Middle frontal gyrus (tissue), 1 donor: ENCODE data around the gene EIF3K.

ENCODE experiments used
- DNase-seq: peaks from one replicate; pipeline ENCODE4 v3.0.0-alpha.2; 2015; ENCODE audit warnings: low spot score; ENCODE audit errors: extremely low spot score

Gene EIF3K

DNA sequence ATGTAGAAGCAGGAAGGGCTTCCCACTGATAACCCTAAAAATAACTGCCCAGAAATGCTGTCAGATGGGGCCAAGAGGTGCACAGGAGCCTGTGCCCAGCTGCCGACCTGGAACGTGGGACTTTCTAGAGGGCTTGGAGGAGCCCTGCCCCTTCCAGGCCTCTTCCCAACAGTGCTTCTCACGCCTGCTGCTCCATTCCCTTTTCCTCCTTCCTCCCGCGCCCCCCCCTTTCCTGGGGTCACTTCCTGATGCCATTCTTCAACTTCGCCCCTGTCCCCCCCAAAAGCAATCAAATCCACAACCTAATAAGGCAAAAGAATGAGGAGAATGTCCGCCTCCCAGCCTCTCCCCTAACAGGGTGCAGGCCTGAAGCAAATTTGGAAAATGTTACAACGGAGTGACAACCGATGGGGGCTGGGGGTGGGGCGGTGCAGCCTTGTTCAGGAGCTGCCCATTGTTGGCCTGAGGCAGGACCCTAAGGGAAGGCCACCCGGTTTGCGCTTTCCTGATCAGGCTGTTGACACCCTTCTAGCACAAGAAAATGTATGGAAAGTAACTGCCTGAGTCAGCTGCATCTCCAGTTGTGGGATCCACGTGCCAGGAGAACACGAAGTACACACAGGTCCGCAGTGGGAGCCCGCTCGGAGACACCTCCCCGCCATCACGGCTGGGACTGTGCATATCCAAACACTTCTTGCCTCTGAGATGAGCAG lies 47.1 kb downstream of the EIF3K start:
- no peak for DNase-seq

DNA sequence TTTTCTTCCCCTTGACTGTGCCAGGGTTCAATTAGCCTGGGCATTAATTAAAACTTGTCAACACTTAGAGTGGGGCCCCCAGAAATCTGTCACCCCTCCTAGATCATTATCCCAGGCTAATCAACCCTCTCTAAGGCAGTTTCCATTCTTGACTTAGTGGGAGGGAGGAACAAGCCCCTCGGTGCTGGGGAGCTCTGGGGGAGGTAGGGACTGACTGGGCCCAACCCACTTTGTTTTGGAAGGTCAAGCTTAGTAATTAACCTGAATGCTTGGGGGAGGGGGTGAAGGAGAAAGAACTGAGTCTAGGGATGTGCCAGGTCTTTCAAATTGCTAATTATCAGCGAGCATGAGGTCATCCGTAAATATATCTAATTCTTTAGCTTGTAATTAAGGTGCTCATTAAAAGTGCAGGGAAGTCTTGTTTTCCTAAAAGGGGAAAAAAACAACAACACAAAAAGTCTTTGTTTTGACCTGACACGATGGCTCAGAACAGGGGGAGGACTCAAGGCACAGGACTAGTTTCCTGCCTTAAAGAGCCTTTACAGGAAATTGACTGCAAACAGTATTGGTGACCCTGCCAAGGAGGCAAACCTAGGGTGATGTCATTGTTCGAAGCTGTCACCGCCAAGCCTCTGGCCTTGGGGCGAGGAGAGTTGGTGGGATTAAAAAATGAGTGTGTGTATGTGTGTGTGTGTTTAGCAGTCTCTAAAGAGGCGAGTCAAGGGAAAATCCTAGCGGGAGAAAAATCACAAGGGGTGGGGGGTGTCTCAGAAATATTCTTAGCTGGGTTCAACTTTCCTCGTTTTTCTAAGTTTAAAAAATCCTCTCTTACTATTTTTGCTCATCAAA lies 47.9 kb downstream of the EIF3K start:
- no peak for DNase-seq

DNA sequence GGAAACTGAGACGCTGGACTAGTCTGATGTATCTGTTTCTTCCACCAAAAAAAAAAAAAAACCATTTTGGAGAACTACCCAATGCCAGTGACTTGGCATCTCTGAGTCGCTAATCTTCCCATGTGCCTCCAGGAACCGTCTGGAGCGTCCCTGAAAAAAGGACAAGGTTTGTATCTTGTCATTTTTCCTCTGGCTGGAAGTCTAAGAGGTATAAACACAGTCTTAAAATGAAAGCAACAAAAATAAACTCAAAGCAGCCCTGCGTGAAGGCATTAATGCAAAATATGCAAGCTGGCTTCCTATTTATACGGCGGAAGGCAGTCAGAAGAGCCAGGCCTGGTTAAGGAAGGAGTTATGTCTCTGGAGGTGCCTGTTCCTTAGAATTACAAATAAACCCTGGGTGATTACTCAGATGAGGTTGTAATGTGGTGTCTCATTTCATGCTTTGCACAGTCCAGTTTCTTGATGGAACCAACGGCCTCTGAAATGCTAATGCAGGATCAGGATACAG lies 48.7 kb downstream of the EIF3K start:
- DNase-seq, result no peak

DNA sequence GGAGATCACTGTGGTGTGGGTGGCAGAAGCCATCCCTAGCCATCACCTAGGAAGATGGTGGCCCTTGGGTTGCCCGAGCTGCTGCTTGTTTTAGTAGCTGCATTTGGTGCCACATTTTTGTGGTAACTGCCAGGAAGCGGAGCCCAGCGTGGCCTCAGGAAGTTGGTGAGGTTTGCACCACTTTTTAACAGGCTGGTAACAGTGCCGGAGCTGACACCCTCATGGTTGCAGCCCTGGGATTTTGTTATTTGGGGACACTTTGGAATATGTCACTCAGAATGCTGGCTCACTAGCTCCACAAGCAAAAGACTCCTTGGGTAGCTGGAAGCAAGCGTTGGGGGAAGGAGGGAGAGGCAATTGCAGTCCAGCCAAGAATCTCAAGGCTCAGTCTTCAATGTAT lies 50.6 kb downstream of the EIF3K start:
- DNase-seq, result no peak

DNA sequence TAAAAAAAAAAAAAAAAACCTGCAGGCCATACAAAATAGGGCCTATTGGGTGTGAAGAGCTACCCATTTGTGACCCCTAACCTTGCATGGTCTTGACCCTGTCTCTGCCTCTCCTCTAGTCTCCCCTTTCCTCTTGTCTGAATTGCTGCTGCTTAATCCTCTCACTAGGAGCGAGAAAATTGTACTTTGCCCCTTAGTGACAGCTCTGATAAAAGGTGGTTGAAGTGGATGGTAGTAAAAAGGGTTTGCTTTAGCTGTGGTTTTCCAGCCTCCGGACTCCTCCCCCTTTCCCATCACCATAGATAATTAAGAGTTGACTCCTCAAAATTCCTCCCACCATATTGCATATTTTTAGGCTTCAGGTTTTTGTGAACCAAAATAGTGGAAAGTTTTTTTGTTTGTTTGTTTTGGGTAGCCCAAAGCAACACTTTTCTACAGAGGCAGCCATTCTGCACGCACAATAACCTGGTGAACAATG lies 52.0 kb downstream of the EIF3K start:
- no peak for DNase-seq

DNA sequence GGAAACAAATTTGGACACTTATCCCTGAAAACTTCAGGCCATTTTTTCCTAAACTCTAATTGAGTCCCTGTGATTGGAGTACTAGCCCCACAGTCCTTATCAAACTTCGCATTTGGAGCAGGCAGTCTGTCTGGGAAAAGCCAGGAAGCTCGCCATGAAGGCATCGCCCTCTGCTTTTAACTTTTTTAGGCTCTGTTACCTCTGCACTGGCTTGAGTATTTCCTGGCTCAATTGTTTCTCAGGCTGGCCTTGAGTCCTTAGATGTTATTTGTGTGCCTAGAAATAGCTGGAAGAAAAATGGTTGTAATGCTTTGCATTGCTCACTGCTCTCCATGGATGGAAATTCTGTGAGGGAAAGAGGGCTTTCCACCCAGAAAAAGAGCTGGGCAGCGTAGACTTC lies 52.7 kb downstream of the EIF3K start:
- no peak for DNase-seq

DNA sequence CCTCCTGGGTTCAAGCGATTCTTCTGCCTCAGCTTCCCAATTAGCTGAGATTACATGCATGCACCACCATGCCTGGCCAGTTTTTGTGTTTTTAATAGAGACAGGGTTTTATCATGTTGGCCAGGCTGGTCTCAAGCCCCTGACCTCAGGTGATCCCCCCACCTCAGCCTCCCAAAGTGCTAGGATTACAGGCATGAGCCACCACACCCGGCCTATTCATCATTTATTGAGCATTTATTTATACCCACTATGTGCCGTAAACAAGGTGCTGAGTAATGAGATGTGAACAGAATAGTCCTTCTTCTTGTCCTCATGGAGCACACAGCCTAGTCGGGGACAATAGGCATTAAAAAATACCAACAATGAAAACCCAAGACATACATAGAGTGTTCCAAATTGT lies 54.0 kb downstream of the EIF3K start:
- no peak for DNase-seq

DNA sequence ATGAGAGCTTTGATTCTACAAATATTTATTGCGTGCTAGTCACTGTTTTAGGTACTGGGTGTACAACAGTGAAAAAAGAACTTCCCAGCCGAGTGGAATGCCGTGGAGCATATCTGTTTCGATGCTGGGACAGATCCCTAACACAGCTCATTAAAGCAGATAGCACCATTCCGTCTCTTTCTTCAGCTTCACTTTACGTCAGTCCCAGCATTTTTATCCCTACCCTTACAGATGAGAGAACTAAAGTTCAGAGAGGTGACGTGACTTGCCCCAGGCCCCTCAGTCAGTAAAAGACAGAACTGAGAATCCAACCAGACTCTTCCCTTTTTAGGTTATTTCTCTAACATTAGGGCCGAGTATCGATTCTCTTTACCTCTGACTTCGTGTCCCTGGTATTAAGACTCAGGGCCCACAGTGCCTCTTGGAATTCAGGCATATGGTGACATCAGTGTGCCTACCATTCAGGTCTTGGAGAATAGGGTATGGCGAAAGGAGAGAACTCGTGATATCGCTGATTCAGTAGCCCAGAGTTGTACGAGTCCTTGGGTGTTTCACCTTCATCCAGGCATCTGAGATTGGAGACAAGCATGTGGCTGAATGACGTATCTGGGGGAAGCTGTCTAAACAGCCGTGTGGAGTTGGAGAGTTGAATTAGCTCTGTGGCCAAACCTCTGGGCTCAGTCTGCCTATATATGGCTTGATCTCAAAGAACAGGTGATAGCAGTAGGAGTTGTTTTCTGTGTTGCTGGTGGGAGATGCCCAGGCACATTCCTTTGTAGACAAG lies 55.6 kb downstream of the EIF3K start:
- DNase-seq, result no peak

DNA sequence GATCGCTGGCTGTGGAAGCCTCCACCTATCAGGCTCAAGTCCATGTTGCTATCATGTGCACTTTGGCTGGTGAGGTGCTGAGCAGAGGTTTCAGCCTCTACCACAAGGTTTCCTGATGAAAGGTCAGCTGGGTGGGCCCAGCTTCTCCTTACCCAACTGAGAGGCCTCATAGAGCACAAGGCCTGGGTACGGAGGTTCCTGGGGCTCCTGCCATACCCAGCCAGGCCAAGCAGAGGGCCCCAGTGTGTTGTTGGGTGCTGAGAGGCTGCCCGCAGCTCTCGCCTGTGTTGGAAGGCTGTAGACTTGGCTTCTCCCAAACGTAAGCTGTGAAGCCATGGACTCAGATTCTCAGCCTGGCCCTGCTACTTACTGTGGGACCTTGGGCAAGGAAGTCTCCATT lies 56.6 kb downstream of the EIF3K start:
- DNase-seq, result no peak

DNA sequence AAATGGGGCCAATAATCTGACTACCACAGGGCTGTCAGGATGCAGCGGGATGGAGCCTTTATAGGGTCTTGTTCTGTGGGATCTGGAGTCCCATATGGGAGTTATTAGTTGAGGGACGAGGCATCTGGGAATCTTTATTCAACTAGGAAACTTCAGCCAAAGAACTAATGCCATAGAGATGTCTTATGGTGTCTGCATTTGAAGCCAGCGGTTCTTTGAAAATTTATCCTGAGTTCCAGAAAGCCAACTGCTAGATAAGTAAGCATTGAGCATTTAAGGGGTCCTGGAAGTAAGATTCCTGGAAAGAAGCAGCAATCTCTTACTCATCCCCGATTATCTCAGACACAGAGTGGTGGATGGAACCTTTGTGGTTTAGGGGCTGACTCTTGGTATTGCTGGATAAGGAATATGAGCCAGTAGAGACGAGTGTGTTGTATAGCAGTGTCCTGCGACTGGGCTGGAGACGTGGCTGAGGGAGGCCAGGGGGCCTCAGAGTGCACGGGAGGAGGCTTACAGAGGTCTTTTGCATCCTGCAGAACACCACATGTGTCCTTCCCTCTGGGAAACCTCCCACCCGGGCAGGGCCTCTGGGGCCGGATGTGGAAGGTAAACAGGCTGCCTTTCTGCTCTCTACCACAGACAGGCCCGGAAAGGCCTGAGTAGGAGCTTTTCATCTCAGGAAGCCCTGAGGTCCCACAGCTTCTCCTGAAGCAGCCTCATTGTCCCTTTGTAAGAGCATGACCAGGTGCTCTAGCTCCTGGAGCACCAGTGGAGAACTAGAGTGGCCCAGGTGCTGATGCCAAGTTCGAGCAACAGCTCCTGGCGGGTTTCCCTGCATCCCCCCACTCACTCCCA lies 57.3 kb downstream of the EIF3K start:
- no peak for DNase-seq

DNA sequence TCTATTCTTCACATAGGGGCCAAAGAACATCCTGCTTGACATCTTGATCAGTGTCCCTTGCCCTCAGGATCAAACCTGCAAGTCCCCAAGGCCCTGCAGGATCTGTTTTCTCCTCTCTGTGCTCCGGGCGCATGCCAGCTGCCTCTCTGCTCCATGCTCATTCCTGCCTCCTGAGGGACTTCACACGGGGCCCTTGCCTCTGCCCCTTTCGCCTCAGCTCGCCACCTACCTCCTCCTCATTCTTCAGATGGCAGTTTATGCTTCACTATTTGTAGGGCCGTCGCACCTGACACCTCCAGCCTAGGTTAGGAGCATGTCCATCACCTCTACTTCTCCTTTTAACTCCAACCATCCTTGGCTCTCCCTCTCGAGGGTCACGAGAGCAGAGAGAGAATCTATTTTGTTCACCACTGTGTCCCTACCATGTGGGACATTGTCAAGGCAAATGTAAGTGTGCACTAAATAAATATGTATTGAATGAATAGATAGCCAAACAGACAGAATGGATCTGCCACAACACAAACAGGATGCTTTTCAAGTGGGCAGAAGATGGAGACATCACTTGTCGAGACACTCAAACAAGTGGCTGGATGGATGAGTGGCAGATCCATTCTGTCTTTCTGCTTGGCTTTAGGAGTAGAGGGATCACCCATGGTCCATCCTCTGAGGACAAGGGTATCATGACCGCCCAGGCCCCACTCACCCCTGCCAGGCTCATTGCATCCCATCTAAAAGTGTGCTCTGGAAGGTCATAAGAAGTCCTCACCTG lies 58.1 kb downstream of the EIF3K start:
- DNase-seq, result no peak

DNA sequence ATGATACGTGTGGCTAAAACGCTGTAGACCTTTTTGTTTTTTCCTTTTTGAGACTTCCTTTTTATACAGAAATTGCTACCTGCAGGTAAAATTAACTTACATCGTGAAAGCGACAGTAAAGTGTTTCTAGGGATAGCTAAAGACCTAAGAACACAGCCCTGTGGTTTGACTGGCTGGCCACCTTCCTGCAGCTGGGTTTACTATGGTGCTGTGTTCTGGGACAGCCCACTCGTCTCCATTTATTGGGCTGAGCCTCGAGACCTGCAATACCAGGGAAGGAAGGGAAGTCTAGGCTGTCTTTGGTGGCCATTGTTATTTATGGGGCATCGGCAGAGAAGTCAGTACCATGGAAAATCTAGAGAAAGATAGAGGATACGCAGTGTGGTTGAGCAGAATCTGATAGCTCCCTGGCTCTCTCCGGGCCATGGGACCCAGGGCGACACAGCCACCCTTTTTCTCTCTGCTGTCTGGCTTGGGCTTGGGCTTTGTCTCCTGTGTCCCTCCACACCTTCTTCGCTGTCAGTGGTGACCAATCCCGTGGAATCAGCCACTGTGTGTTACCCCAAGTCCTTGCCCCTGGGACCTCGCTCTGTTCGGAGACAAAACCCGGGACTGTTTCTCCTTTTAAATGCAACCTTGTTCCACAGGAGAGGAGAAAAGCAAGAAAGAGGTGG lies 59.4 kb downstream of the EIF3K start:
- no peak for DNase-seq

DNA sequence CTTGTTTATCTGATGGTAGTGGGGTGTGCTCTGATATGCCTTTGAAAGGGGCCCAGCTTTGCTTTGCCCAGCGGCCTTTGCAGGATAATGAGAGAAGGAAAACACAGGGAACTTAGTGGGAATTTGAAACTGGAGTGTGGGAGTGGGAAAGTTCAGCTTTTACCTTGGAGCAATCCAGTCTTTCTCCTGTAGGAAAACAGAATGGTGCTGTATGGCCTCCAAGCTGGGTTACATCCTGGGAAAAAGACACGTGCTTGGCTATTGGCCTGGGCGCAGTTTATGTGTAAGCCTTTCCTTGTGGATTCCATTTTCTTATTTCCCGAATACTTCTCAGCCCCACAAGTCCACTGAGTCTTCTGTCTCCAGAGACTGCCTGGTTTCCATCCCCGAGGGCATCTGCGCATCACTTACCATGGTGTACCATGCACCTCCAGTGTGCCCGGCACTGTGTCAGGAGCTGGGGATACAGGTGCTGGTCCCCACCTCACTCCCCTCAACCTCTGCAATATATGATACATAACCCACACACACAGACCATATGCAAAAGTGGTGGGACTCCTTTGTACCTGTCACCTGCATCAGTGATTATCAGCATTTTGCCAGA lies 60.0 kb downstream of the EIF3K start:
- DNase-seq, result no peak

DNA sequence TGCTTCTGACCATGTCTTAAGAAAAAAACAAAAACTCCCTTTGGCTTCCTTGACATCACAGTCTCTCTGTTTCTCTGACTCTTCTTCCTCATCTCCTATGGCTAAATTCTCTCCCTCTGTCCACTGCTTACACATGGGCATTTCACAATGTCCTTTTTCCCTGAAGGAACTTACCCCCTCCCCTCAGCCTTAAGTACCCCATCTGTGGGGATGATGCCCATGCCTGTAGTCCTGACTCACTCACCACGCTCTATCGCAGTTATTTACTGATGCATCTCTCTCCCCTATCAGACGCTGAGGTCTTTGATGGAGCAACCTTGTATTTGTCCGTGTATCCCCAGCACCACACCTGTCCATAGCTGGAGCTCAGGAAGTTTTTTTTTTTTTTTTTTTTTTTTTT lies 60.9 kb downstream of the EIF3K start:
- DNase-seq, result no peak

DNA sequence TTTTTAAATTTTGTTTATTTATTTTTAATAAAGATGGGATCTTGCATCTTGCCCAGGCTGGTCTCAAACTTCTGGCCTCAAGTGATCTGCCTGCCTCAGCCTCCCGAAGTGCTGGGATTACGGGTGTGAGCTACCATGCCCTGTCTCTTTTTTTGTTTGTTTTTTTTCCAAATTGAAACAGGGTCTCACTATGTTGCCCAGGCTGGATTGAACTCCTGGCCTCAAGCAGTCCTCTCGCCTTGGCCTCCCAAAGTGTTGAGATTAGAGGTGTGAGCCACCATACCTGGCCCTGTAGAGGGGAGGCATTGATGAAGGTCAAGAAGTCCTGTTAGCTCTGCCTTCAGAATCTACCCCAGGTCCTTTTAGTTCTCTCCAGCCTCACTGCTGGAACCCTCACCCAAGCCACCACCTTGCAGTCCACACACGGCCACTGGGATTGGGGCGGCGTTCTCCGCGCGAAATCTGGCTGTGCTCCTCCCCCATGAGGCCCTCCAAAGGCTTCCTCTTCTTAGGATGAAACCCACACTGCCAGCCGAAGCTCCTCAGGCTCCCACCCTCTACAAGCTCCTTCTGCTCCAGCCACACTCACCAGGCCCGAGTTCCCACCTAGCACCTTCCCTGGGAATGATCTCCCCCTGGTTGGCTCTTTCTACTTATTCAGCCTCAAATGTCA lies 63.3 kb downstream of the EIF3K start:
- DNase-seq, result no peak

DNA sequence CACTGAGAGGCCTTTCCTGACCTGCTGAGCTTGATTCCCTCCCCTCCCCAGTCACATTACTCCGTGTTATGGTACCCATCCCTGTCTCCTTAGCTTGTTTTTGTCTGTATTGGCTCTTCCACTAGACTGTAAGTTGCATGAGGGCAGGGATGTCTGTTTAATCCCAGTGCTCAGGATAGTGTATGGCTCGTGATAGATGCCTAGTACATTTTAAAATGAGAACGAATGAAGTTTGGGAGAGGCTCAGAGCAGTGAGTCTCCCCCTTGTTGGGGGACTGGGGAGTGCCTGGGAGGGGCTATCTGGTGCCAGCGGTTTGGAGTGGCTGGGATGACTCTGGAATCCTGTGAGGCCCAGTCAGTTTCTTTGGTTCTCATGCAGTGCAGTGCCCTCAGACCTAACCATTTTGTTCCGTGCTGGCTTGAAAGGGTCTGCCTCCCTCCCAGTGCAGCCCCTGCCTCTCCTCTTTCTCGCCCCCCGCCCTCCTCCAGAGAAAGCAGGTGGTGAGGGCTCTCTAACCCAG lies 63.9 kb downstream of the EIF3K start:
- no peak for DNase-seq

DNA sequence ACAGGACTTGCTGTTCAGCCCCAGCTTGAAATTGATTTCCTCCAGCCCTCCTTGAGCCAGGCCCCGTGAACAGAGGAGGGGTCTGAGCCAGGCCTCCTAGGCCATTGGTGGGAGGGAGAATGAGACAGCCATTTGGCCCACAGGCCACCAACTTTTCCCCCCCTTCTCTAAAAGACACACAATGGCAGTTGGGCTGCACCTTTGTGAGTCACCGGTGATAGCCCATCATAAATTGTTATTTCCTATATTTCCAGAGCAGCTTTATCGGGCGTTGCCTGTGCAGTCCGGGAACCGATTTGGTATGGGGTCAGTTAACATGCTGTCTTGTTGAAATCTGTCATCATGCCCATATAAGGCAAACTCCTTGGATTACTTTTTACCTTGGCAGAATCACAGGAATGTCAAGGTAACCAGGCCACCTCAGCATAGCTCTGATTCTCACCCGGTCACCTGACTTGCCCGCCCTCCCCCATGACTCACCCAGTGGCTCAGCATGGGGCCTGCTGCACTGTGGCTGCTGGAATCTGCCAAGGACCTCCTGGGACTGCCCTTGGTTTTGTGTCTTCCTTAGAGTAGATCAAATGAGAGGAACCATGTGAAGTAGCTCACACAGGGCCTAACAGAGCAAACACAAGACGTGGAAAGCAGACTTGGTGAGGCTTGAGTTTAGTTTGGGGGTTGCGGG lies 64.5 kb downstream of the EIF3K start:
- no peak for DNase-seq
